GM23338 (cell line): ENCODE measurements around the gene DNM2. TPM values are rescaled to one million over a fixed set of nuclear protein-coding genes. Genes with fewer than 3 reads are reported as not detected.

Source experiments
- ATAC-seq: fragments of 200-7000 bp; cut with Tn5 transposase; 3 replicates; pipeline ENCODE4 v1.9.1; 2020
- DNase-seq: peaks from one replicate; pipeline ENCODE4 v3.0.0-alpha.2; 2015; ENCODE audit warnings: low spot score
- H2AFZ ChIP-seq: fragments of 200-600 bp; sonication (generic); 2 replicates; pipeline ENCODE4 v1.8.0; 2016; ENCODE audit warnings: antibody characterized with exemption, mild to moderate bottlenecking, moderate library complexity
- H3F3A ChIP-seq: fragments of 200-600 bp; sonication (generic); replicated peaks from 2 replicates; pipeline ENCODE4 v1.8.0; 2017; ENCODE audit warnings: antibody characterized with exemption, mixed run types, low read depth
- H3K27ac ChIP-seq: fragments of 200-600 bp; sonication (generic); 2 replicates; pipeline ENCODE4 v1.6.1; 2016; ENCODE audit warnings: low read depth
- H3K27me3 ChIP-seq: fragments of 200-600 bp; sonication (generic); 2 replicates; pipeline ENCODE4 v1.8.0; 2016; ENCODE audit warnings: mild to moderate bottlenecking, mixed run types, moderate library complexity; ENCODE audit not compliant: insufficient read depth
- H3K36me3 ChIP-seq: fragments of 200-600 bp; sonication (generic); 2 replicates; pipeline ENCODE4 v1.8.0; 2016; ENCODE audit warnings: mild to moderate bottlenecking; ENCODE audit not compliant: insufficient read depth
- H3K4me1 ChIP-seq: fragments of 200-600 bp; sonication (generic); 2 replicates; pipeline ENCODE4 v1.8.0; 2016; ENCODE audit warnings: mild to moderate bottlenecking, moderate library complexity; ENCODE audit not compliant: insufficient read depth
- H3K4me2 ChIP-seq: fragments of 200-600 bp; sonication (generic); 2 replicates; pipeline ENCODE4 v1.7.1; 2017; ENCODE audit warnings: mixed run types
- H3K4me3 ChIP-seq: fragments of 200-600 bp; sonication (generic); 2 replicates; pipeline ENCODE4 v1.6.1; 2016; ENCODE audit warnings: mixed run types
- H3K79me2 ChIP-seq: fragments of 200-600 bp; sonication (generic); replicated peaks from 2 replicates; pipeline ENCODE4 v1.8.0; 2017; ENCODE audit warnings: mild to moderate bottlenecking; ENCODE audit not compliant: insufficient read depth
- H3K9me2 ChIP-seq: fragments of 200-600 bp; sonication (generic); 2 replicates; pipeline ENCODE4 v1.8.0; 2017; ENCODE audit not compliant: insufficient read depth
- H4K20me1 ChIP-seq: fragments of 200-600 bp; sonication (generic); replicated peaks from 2 replicates; pipeline ENCODE4 v1.8.0; 2017; ENCODE audit warnings: mild to moderate bottlenecking; ENCODE audit not compliant: insufficient read depth
- H3K27ac Mint-ChIP-seq: 2 replicates; pipeline ENCODE4 v1.8.0; 2020; ENCODE audit warnings: inconsistent platforms, mild to moderate bottlenecking, moderate library complexity, mixed read lengths
- H3K27me3 Mint-ChIP-seq: 3 replicates; pipeline ENCODE4 v1.8.0; 2022; ENCODE audit warnings: low read depth, mild to moderate bottlenecking, moderate library complexity, mixed read lengths, inconsistent platforms; ENCODE audit not compliant: insufficient read depth, poor library complexity
- H3K36me3 Mint-ChIP-seq: 3 replicates; pipeline ENCODE4 v1.8.0; 2021; ENCODE audit warnings: low read depth, mild to moderate bottlenecking, inconsistent platforms, moderate library complexity, mixed read lengths
- H3K4me1 Mint-ChIP-seq: 3 replicates; pipeline ENCODE4 v1.8.0; 2020; ENCODE audit warnings: mild to moderate bottlenecking, inconsistent platforms, mixed read lengths
- H3K4me3 Mint-ChIP-seq: 3 replicates; pipeline ENCODE4 v1.8.0; 2021; ENCODE audit warnings: moderate library complexity, mild to moderate bottlenecking, inconsistent platforms, mixed read lengths
- H3K9me3 Mint-ChIP-seq: 3 replicates; pipeline ENCODE4 v1.8.0; 2020; ENCODE audit warnings: moderate library complexity, mild to moderate bottlenecking, inconsistent platforms, mixed read lengths
- CREB1 ChIP-seq: fragments of 250-450 bp; sonication (Bioruptor Pico); IDR thresholded peaks from 2 replicates; pipeline ENCODE4 v1.5.0; 2020; ENCODE audit warnings: low read depth, mild to moderate bottlenecking, moderate library complexity
- CTCF ChIP-seq, 2 experiments: fragments of 200-600 bp in 1 of 2; sonication (generic) in 1 of 2; conservative IDR thresholded peaks; 2 replicates each; pipeline versions ENCODE4 v1.5.1 to v1.6.1; 2016 to 2017; ENCODE audit warnings: antibody characterized with exemption in 2 of 2, low read depth in 2 of 2, mild to moderate bottlenecking in 2 of 2, moderate library complexity in 1 of 2
- ETS1 ChIP-seq: IDR thresholded peaks from 2 replicates; pipeline ENCODE4 v1.6.1; 2016; ENCODE audit warnings: antibody characterized with exemption
- EZH2 ChIP-seq: fragments of 200-600 bp; sonication (generic); IDR thresholded peaks from one replicate; pipeline ENCODE4 v1.8.0; 2017; ENCODE audit warnings: antibody characterized with exemption, mild to moderate bottlenecking, low read depth; ENCODE audit not compliant: unreplicated experiment
- EZH2phosphoT487 ChIP-seq: fragments of 200-600 bp; sonication (generic); IDR thresholded peaks from one replicate; pipeline ENCODE4 v1.8.1; 2018; ENCODE audit warnings: antibody characterized with exemption; ENCODE audit not compliant: unreplicated experiment
- JUNB ChIP-seq: IDR thresholded peaks from one replicate; pipeline ENCODE4 v1.6.1; 2016; ENCODE audit warnings: antibody characterized with exemption; ENCODE audit not compliant: unreplicated experiment
- NANOG ChIP-seq: IDR thresholded peaks from 2 replicates; pipeline ENCODE4 v1.6.1; 2016; ENCODE audit warnings: antibody characterized with exemption, borderline replicate concordance
- POLR2AphosphoS5 ChIP-seq: IDR thresholded peaks from 2 replicates; pipeline ENCODE4 v1.6.1; 2016; ENCODE audit warnings: antibody characterized with exemption, low read depth
- REST ChIP-seq: IDR thresholded peaks from one replicate; pipeline ENCODE4 v1.6.1; 2018; ENCODE audit warnings: antibody characterized with exemption; ENCODE audit not compliant: unreplicated experiment
- STAT1 ChIP-seq: IDR thresholded peaks from one replicate; pipeline ENCODE4 v1.6.1; 2016; ENCODE audit warnings: antibody characterized with exemption; ENCODE audit not compliant: unreplicated experiment
- ZNF114 ChIP-seq: fragments of 250-450 bp; sonication (Bioruptor Pico); IDR thresholded peaks from 2 replicates; pipeline ENCODE4 v1.5.0; 2020; ENCODE audit warnings: mild to moderate bottlenecking, moderate library complexity
- ZNF331 ChIP-seq: fragments of 250-450 bp; sonication (Bioruptor Pico); IDR thresholded peaks from 2 replicates; pipeline ENCODE4 v1.5.0; 2020; ENCODE audit warnings: low read depth, mild to moderate bottlenecking, moderate library complexity
- ZNF462 ChIP-seq: fragments of 250-450 bp; sonication (Bioruptor Pico); IDR thresholded peaks from 2 replicates; pipeline ENCODE4 v1.5.0; 2020; ENCODE audit warnings: mild to moderate bottlenecking, moderate library complexity
- polyA plus RNA-seq: library from polyadenylated mRNA; unstranded; fragments of >200 nt; fragmentation: Nextera tagmentation; extraction: Ambion mirVana; gene quantifications from 2 replicates; pipeline ENCODE4 v1.2.1, GENCODE V29; 2016
- total RNA-seq: library from RNA; depleted of rRNA; stranded (reverse); fragments of >200 nt; shearing (Covaris generic); gene quantifications from 2 replicates; pipeline ENCODE4 v1.2.3, GENCODE V29; 2014

Gene DNM2
- total and polyA plus RNA-seq, 2 experiments from 2014 or later, result 40.7 to 138 TPM

GRCh38 chr19:10682397-10683063, 35.3 kb upstream of the DNM2 start:
- Mint-ChIP-seq H3K36me3 (peaks cover 97% of the 10 kb centered on the region), H3K27ac (no peak overlapping the region), H3K4me1 (no peaks in the 10 kb centered on the region), H3K27me3 (peaks cover 24% of the 10 kb centered on the region), H3K9me3 (peaks cover 2% of the 10 kb centered on the region; the same call in 1 of the 3 replicates), H3K4me3 (no peak overlapping the region)
- Histone ChIP-seq H3F3A (peaks cover 77% of the 10 kb centered on the region), H3K4me2 (no peak overlapping the region), H4K20me1 (peaks cover 63% of the 10 kb centered on the region), H2AFZ (no peak overlapping the region), H3K4me1 (no peaks in the 10 kb centered on the region), H3K36me3 (peaks cover 93% of the 10 kb centered on the region), H3K79me2 (peaks cover 69% of the 10 kb centered on the region), H3K27me3 (no peaks in the 10 kb centered on the region), H3K9me2 (no peaks in the 10 kb centered on the region), H3K27ac (peak overlapping the region; percentile 59; the same call in 1 of the 2 replicates), H3K4me3 (no peak overlapping the region)
- TF ChIP-seq CREB1 (no peak), REST (no peak), ZNF331 (CRISPR knock-in tag) (no peak), JUNB (no peak), STAT1 (no peak), EZH2phosphoT487 (no peak), ZNF114 (CRISPR knock-in tag) (no peak), CTCF (conservative IDR thresholded peaks at IDR 0.05; ENCODE audit: low read depth in 2 of 2) (no peak), POLR2AphosphoS5 (no peak), ETS1 (no peak), EZH2 (no peak), NANOG (no peak), ZNF462 (CRISPR knock-in tag) (no peak)
- ATAC-seq (peak; percentile 6; the same call in 1 of the 3 replicates), DNase-seq (no peak)
